HEK293 (cell line): ENCODE measurements around the gene TPSAB1.

ENCODE experiments used
- CTCF ChIA-PET: fragments of 350-600 bp; formaldehyde crosslinking; extraction: SDS; loops from one replicate; lab custom pipeline; 2021; ENCODE audit warnings: antibody characterized with exemption; lab: Yijun Ruan, JAX
- POLR2A ChIA-PET: fragments of 300-600 bp; formaldehyde crosslinking; extraction: SDS; loops from one replicate; lab custom pipeline; 2020; ENCODE audit warnings: antibody characterized with exemption, inconsistent platforms; lab: Yijun Ruan, JAX
- H3K27ac ChIP-seq: fragments of 200-500 bp; sonication (Bioruptor generic); 2 replicates; pipeline ENCODE4 v1.5.1; 2014; ENCODE audit warnings: low read depth, low read length, control low read depth, inconsistent platforms; ENCODE audit errors: extremely low read depth
- H3K36me3 ChIP-seq, 2 experiments: fragments of 200-500 bp in 1 of 2; sonication (Bioruptor generic) in 1 of 2; 1 replicate in 1 of 2; 2 replicates in 1 of 2; pipeline ENCODE4 v1.5.1; 2014 to 2017; ENCODE audit warnings: inconsistent platforms in 2 of 2, low read length in 2 of 2; ENCODE audit not compliant: control insufficient read depth in 2 of 2, insufficient read depth in 1 of 2
- H3K4me1 ChIP-seq: fragments of 200-500 bp; sonication (Bioruptor generic); 2 replicates; pipeline ENCODE4 v1.5.1; 2014; ENCODE audit warnings: mild to moderate bottlenecking, low read length, inconsistent platforms; ENCODE audit not compliant: control insufficient read depth, insufficient read depth
- H3K4me3 ChIP-seq: 2 replicates; pipeline ENCODE4 v1.5.1; 2011; ENCODE audit warnings: low read depth, mild to moderate bottlenecking, control low read depth, low read length, moderate library complexity
- H3K9me3 ChIP-seq: fragments of 200-500 bp; sonication (Bioruptor generic); 2 replicates; pipeline ENCODE4 v1.5.1; 2014; ENCODE audit warnings: low read depth, low read length, inconsistent platforms; ENCODE audit not compliant: control insufficient read depth, insufficient read depth
- EGR2 ChIP-seq: fragments of 450-650 bp; formaldehyde crosslinking; IDR thresholded peaks from 2 replicates; pipeline ENCODE4 v1.5.1; 2016; ENCODE audit warnings: low read depth, missing biosample characterization, missing genetic modification characterization
- GLI2 ChIP-seq: fragments of 450-650 bp; formaldehyde crosslinking; IDR thresholded peaks from 2 replicates; pipeline ENCODE4; 2017; ENCODE audit warnings: missing biosample characterization, missing genetic modification characterization, low read depth, borderline replicate concordance
- GLIS1 ChIP-seq: fragments of 450-650 bp; formaldehyde crosslinking; IDR thresholded peaks from 2 replicates; pipeline ENCODE4 v1.5.1; 2016; ENCODE audit warnings: missing biosample characterization, missing genetic modification characterization
- GLIS2 ChIP-seq: fragments of 450-650 bp; formaldehyde crosslinking; IDR thresholded peaks from 2 replicates; pipeline ENCODE4 v1.5.1; 2016; ENCODE audit warnings: missing biosample characterization, missing genetic modification characterization
- KLF17 ChIP-seq: fragments of 450-650 bp; formaldehyde crosslinking; IDR thresholded peaks from 2 replicates; pipeline ENCODE4 v1.5.1; 2016; ENCODE audit warnings: missing biosample characterization, missing genetic modification characterization
- ZBTB20 ChIP-seq: fragments of 450-650 bp; formaldehyde crosslinking; IDR thresholded peaks from 2 replicates; pipeline ENCODE4 v1.5.1; 2016; ENCODE audit warnings: missing biosample characterization, missing genetic modification characterization
- ZBTB8A ChIP-seq: fragments of 450-650 bp; formaldehyde crosslinking; IDR thresholded peaks from 2 replicates; pipeline ENCODE4 v1.5.1; 2016; ENCODE audit warnings: missing biosample characterization, missing genetic modification characterization
- ZFHX2 ChIP-seq: fragments of 450-650 bp; formaldehyde crosslinking; conservative IDR thresholded peaks from 2 replicates; pipeline ENCODE4 v1.5.1; 2016; ENCODE audit warnings: missing biosample characterization, missing genetic modification characterization
- ZFP69B ChIP-seq: fragments of 450-650 bp; formaldehyde crosslinking; IDR thresholded peaks from 2 replicates; pipeline ENCODE4 v1.5.1; 2016; ENCODE audit warnings: missing biosample characterization, missing genetic modification characterization
- ZIC2 ChIP-seq: fragments of 450-650 bp; formaldehyde crosslinking; IDR thresholded peaks from 2 replicates; pipeline ENCODE4 v1.5.1; 2016; ENCODE audit warnings: missing biosample characterization, missing genetic modification characterization
- ZNF335 ChIP-seq: fragments of 450-650 bp; formaldehyde crosslinking; conservative IDR thresholded peaks from 2 replicates; pipeline ENCODE4 v1.5.1; 2016; ENCODE audit warnings: missing biosample characterization, missing genetic modification characterization
- ZNF341 ChIP-seq: fragments of 450-650 bp; formaldehyde crosslinking; IDR thresholded peaks from 2 replicates; pipeline ENCODE4; 2016; ENCODE audit warnings: low read depth, missing biosample characterization, missing genetic modification characterization
- ZNF362 ChIP-seq: fragments of 450-650 bp; formaldehyde crosslinking; IDR thresholded peaks from 2 replicates; pipeline ENCODE4 v1.5.1; 2016; ENCODE audit warnings: missing biosample characterization, missing genetic modification characterization
- ZNF76 ChIP-seq: fragments of 450-650 bp; formaldehyde crosslinking; IDR thresholded peaks from 2 replicates; pipeline ENCODE4; 2016; ENCODE audit warnings: low read depth, missing biosample characterization, missing genetic modification characterization, borderline replicate concordance
- ZSCAN18 ChIP-seq: fragments of 450-650 bp; formaldehyde crosslinking; IDR thresholded peaks from 2 replicates; pipeline ENCODE4 v1.5.1; 2016; ENCODE audit warnings: missing biosample characterization, missing genetic modification characterization
- TF ChIP-seq, protein P1 (sequence below): fragments of 450-650 bp; formaldehyde crosslinking; IDR thresholded peaks from 2 replicates; pipeline ENCODE4 v1.5.1; 2016; ENCODE audit warnings: missing biosample characterization, missing genetic modification characterization, low read depth
- TF ChIP-seq, protein P2 (sequence below): fragments of 450-650 bp; formaldehyde crosslinking; IDR thresholded peaks from 2 replicates; pipeline ENCODE4 v1.5.1; 2016; ENCODE audit warnings: missing biosample characterization, missing genetic modification characterization

The TPSAB1 gene

GRCh38 chr16:1261131-1261892, 20.8 kb downstream of the TPSAB1 start (continued):
- no peak for TF ChIP-seq KLF17 (tag by site-specific recombination)

GRCh38 chr16:1262210-1262845, 21.8 kb downstream of the TPSAB1 start:
- H3K4me3 ChIP-seq = no peak overlapping the region
- ChIA-PET CTCF (no interaction called here), POLR2A (no interaction called here)
- H3K36me3 ChIP-seq = no peaks in the 10 kb centered on the region
- H3K4me1 ChIP-seq = no peaks in the 10 kb centered on the region
- H3K9me3 ChIP-seq = no peaks in the 10 kb centered on the region
- H3K27ac ChIP-seq = no peak overlapping the region
- TF ChIP-seq EGR2 (tag by site-specific recombination) = peak; percentile 21; the same call in 1 of the 2 replicates
- TF ChIP-seq ZBTB20 = no peak
- no peak for TF ChIP-seq ZBTB8A (tag by site-specific recombination)
- no peak for TF ChIP-seq ZNF76 (tag by site-specific recombination)
- peak; percentile 33; the same call in 1 of the 2 replicates for TF ChIP-seq ZFHX2

DNA sequence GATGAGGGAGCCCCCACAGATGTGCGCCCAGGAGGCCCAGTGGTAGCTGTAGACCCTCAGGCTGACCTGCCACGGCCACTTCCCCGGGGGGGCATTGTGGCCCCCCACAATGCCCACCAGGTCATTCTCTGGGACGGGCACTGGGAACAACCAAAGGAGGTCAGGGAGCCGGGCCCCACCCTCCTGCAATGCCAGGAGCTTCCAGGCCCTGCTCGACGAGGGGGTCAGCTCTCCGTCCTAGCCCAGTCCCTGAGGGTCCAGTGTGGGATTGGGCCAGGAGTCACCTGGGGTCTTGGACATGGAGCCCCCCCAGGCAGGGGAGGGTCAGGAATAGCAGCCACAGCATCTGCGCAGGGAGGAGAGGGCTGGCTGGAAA, 22.3 kb downstream of the TPSAB1 start:
- no peak overlapping the region for H3K27ac ChIP-seq
- H3K4me3 ChIP-seq = no peak overlapping the region
- POLR2A ChIA-PET = no interaction called here
- no peaks in the 10 kb centered on the region for H3K9me3 ChIP-seq
- no peaks in the 10 kb centered on the region for H3K4me1 ChIP-seq
- no peaks in the 10 kb centered on the region for H3K36me3 ChIP-seq
- CTCF ChIA-PET = interaction anchor here (0.6 kb wide), 1 partner anchor 101 kb away, joined by 8 read pairs; no protein-coding TSS in a partner anchor
- TF ChIP-seq GLI2 (tag by site-specific recombination) (no peak), GLIS2 (tag by site-specific recombination) (peak; percentile 45), ZNF341 (tag by site-specific recombination) (peak; percentile 37), ZFP69B (tag by site-specific recombination) (no peak)

DNA sequence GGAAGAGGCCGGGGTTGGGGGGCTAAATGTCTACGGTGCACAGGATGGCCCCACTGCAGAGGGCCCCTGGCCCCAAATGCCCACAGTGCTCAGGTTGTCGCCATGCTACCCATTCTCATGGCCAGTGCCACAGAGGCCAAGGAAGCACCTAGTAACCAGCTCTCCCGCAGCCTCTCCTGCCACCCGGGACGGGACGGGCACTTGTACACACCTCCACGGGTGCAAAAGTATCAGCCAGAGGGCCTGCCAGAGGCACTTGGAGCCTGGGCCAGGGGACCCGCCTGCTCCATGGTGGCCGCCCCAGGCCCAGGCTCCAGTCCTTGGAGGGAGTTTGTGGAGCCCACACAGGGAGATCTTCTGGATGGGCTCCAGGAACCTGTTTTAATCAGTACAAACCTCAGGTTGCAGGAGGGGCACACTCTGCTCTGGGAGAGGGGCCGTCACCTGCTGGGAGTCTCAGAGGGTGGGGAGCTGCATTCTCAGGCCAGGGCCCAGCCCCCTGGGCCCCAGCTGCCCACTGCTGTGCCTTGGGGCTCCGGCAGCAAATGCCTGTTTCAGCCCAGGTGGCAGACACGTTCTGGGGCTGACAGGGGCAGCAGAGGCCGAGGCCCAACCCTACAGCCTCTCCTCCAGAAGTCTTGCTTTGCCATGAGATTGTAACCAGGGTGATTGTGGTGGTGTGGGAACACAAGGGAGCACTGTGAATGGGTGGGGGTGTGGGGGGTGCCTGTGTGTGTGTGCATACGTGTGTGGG, 23.3 kb downstream of the TPSAB1 start:
- no peak overlapping the region for H3K4me3 ChIP-seq
- ChIA-PET CTCF (no interaction called here), POLR2A (interaction anchor here (0.6 kb wide), 1 partner anchor 82 kb away, joined by 5 read pairs; no protein-coding TSS in a partner anchor)
- peak; percentile 49 for TF ChIP-seq ZIC2 (tag by site-specific recombination)
- TF ChIP-seq ZNF362 (tag by site-specific recombination) = no peak
- no peak for TF ChIP-seq ZSCAN18 (tag by site-specific recombination)
- TF ChIP-seq GLIS1 (tag by site-specific recombination) = peak; percentile 55
- TF ChIP-seq ZNF335 (tag by site-specific recombination) = peak; percentile 38
- TF ChIP-seq, protein P1, sequence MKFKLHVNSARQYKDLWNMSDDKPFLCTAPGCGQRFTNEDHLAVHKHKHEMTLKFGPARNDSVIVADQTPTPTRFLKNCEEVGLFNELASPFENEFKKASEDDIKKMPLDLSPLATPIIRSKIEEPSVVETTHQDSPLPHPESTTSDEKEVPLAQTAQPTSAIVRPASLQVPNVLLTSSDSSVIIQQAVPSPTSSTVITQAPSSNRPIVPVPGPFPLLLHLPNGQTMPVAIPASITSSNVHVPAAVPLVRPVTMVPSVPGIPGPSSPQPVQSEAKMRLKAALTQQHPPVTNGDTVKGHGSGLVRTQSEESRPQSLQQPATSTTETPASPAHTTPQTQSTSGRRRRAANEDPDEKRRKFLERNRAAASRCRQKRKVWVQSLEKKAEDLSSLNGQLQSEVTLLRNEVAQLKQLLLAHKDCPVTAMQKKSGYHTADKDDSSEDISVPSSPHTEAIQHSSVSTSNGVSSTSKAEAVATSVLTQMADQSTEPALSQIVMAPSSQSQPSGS (tag by site-specific recombination) = no peak
- TF ChIP-seq, protein P2, sequence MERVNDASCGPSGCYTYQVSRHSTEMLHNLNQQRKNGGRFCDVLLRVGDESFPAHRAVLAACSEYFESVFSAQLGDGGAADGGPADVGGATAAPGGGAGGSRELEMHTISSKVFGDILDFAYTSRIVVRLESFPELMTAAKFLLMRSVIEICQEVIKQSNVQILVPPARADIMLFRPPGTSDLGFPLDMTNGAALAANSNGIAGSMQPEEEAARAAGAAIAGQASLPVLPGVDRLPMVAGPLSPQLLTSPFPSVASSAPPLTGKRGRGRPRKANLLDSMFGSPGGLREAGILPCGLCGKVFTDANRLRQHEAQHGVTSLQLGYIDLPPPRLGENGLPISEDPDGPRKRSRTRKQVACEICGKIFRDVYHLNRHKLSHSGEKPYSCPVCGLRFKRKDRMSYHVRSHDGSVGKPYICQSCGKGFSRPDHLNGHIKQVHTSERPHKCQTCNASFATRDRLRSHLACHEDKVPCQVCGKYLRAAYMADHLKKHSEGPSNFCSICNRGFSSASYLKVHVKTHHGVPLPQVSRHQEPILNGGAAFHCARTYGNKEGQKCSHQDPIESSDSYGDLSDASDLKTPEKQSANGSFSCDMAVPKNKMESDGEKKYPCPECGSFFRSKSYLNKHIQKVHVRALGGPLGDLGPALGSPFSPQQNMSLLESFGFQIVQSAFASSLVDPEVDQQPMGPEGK (tag by site-specific recombination) = peak; percentile 19; the same call in 1 of the 2 replicates
- H3K9me3 ChIP-seq = no peaks in the 10 kb centered on the region
- no peaks in the 10 kb centered on the region for H3K4me1 ChIP-seq
- H3K36me3 ChIP-seq = no peaks in the 10 kb centered on the region
- no peak overlapping the region for H3K27ac ChIP-seq
